Natural killer cell (primary cell): ENCODE results near the gene ISCA1. TPM values are rescaled to one million over a fixed set of nuclear protein-coding genes. Genes with fewer than 3 reads are reported as not detected.
"Not testable (repeated sequence)": the region's sequence is repeated elsewhere in the genome, so short reads cannot be mapped to it uniquely, and the experiment has no call there.

Experiments
- ATAC-seq, 3 donors: fragments of 150-1000 bp in 2 of 3; fragments of 200-7000 bp in 1 of 3; cut with Tn5 transposase; 1 replicate in 1 of 3; 2 replicates in 2 of 3; pipeline ENCODE4 v1.10.0; 2021; ENCODE audit warnings: mild to moderate bottlenecking in 2 of 3, moderate library complexity in 2 of 3
- DNase-seq, 2 donors: peaks; one replicate each; pipeline versions ENCODE4 v3.0.0 to v3.0.0-alpha.2; 2013 to 2021; ENCODE audit warnings: mixed read lengths in 1 of 2
- H3K27ac ChIP-seq: one replicate; pipeline ENCODE4 v1.5.1; 2013; ENCODE audit warnings: mild to moderate bottlenecking, low read length
- H3K27me3 ChIP-seq: one replicate; pipeline ENCODE4 v1.6.1; 2013; ENCODE audit warnings: low read length; ENCODE audit not compliant: control insufficient read depth, insufficient read depth
- H3K36me3 ChIP-seq: one replicate; pipeline ENCODE4 v1.6.1; 2013; ENCODE audit warnings: low read length; ENCODE audit not compliant: control insufficient read depth, insufficient read depth
- H3K4me1 ChIP-seq: one replicate; pipeline ENCODE4 v1.6.1; 2013; ENCODE audit warnings: low read length; ENCODE audit not compliant: control insufficient read depth, insufficient read depth
- H3K4me3 ChIP-seq: one replicate; pipeline ENCODE4 v1.5.1; 2013; ENCODE audit warnings: low read length
- H3K9me3 ChIP-seq: one replicate; pipeline ENCODE4 v1.6.1; 2013; ENCODE audit warnings: low read length; ENCODE audit not compliant: control insufficient read depth, insufficient read depth
- H3K27ac Mint-ChIP-seq, 2 donors: one replicate each; pipeline ENCODE4 v1.8.0; 2022; ENCODE audit warnings: mild to moderate bottlenecking in 2 of 2, mixed read lengths in 2 of 2, moderate library complexity in 1 of 2
- H3K27me3 Mint-ChIP-seq, 2 donors: one replicate each; pipeline ENCODE4 v1.8.0; 2022; ENCODE audit warnings: low read depth in 2 of 2, mixed read lengths in 2 of 2
- H3K36me3 Mint-ChIP-seq: one replicate; pipeline ENCODE4 v1.8.0; 2022; ENCODE audit warnings: mixed read lengths
- H3K4me1 Mint-ChIP-seq, 2 donors: one replicate each; pipeline ENCODE4 v1.8.0; 2022; ENCODE audit warnings: mixed read lengths in 2 of 2
- H3K4me3 Mint-ChIP-seq: one replicate; pipeline ENCODE4 v1.8.0; 2022; ENCODE audit warnings: mild to moderate bottlenecking, moderate library complexity, mixed read lengths
- H3K9me3 Mint-ChIP-seq, 2 donors: one replicate each; pipeline ENCODE4 v1.8.0; 2022; ENCODE audit warnings: mixed read lengths in 2 of 2
- CTCF ChIP-seq: fragments of 200-600 bp; IDR thresholded peaks from one replicate; pipeline ENCODE4 v1.8.0; 2022; ENCODE audit warnings: antibody characterized with exemption
- WGBS: methylation state at CpG from one replicate; pipeline ENCODE4 v1.1.7; 2013; ENCODE audit warnings: missing lambda C conversion rate; ENCODE audit not compliant: insufficient coverage; 5-methylcytosine and 5-hydroxymethylcytosine counted together
- intact Hi-C: fragments of 100-400 bp; cut with micrococcal nuclease; formaldehyde crosslinking; loops from one replicate; pipeline ENCODE4 v1.14.2; 2022
- total RNA-seq, 4 donors: library from RNA; stranded (reverse); fragments of 120-200 nt in 1 of 4; gene quantifications; one replicate each; pipeline versions ENCODE4 v1.2.3 to v1.2.4, GENCODE V29; 2013 to 2022

Gene ISCA1
- total RNA-seq, 3 donors from 2014 or later (not counting 1 experiment from before 2014, with no cell fraction given) = 57.3 to 67.6 (median 63.4) TPM

- Mint-ChIP-seq H3K9me3 (no peaks in the 10 kb centered on the region), H3K27ac (peak overlapping the region; percentile 35 to 65), H3K4me3 (no peak overlapping the region), H3K36me3 (peaks cover 31% of the 10 kb centered on the region), H3K4me1 (peaks cover 0 to 24% of the 10 kb centered on the region in 2 donors), H3K27me3 (no peaks in the 10 kb centered on the region)
- WGBS = 73% methylated on average over 6 of the region's 8 CpGs
- DNase-seq (no peak), ATAC-seq (no peak)
- Histone ChIP-seq H3K27me3 (no peaks in the 10 kb centered on the region), H3K27ac (no peak overlapping the region), H3K4me3 (no peak overlapping the region), H3K9me3 (no peaks in the 10 kb centered on the region), H3K36me3 (peaks cover 97% of the 10 kb centered on the region), H3K4me1 (no peaks in the 10 kb centered on the region)
- intact Hi-C loops = no loop called here
- no peak for TF ChIP-seq CTCF
These were observed 40.8 kb upstream of the ISCA1 start for GRCh38 chr9:86322973-86323644.

GRCh38 chr9:86321373-86321772, 39.0 kb upstream of the ISCA1 start:
- Histone ChIP-seq H3K4me3 (no peak overlapping the region), H3K27ac (no peak overlapping the region), H3K36me3 (peaks cover 97% of the 10 kb centered on the region), H3K4me1 (no peaks in the 10 kb centered on the region), H3K9me3 (no peaks in the 10 kb centered on the region), H3K27me3 (no peaks in the 10 kb centered on the region)
- Mint-ChIP-seq H3K4me1 (peaks cover 0 to 24% of the 10 kb centered on the region in 2 donors), H3K4me3 (no peak overlapping the region), H3K36me3 (peaks cover 31% of the 10 kb centered on the region), H3K9me3 (no peaks in the 10 kb centered on the region), H3K27me3 (no peaks in the 10 kb centered on the region), H3K27ac (no peak overlapping the region)
- DNase-seq (no peak), ATAC-seq (no peak)
- no peak for TF ChIP-seq CTCF
- intact Hi-C loops = no loop called here
- 98% methylated on average over 3 of the region's 5 CpGs for WGBS

GRCh38 chr9:86318187-86318586, 35.8 kb upstream of the ISCA1 start:
- intact Hi-C loops = no loop called here
- H3K36me3 ChIP-seq = peaks cover 97% of the 10 kb centered on the region
- H3K4me3 Mint-ChIP-seq = no peak overlapping the region
- DNase-seq (no peak), ATAC-seq (no peak)
- no peaks in the 10 kb centered on the region for H3K27me3 Mint-ChIP-seq
- no peak overlapping the region for H3K27ac Mint-ChIP-seq
- no peak for TF ChIP-seq CTCF
- no peaks in the 10 kb centered on the region for H3K9me3 Mint-ChIP-seq
- no peak overlapping the region for H3K27ac ChIP-seq
- H3K27me3 ChIP-seq = no peaks in the 10 kb centered on the region
- H3K9me3 ChIP-seq = no peaks in the 10 kb centered on the region
- H3K4me1 Mint-ChIP-seq = peaks cover 15 to 29% of the 10 kb centered on the region in 2 donors
- H3K4me1 ChIP-seq = no peaks in the 10 kb centered on the region
- 97% methylated on average over 3 of the region's 4 CpGs for WGBS
- H3K4me3 ChIP-seq = no peak overlapping the region
- H3K36me3 Mint-ChIP-seq = peaks cover 11% of the 10 kb centered on the region

GRCh38 chr9:86315078-86315477, 32.7 kb upstream of the ISCA1 start:
- no peaks in the 10 kb centered on the region for H3K27me3 Mint-ChIP-seq
- no peak for TF ChIP-seq CTCF
- intact Hi-C loops = no loop called here
- peaks cover 15% of the 10 kb centered on the region for H3K36me3 Mint-ChIP-seq
- Histone ChIP-seq H3K36me3 (peaks cover 82% of the 10 kb centered on the region), H3K27ac (no peak overlapping the region), H3K9me3 (no peaks in the 10 kb centered on the region), H3K4me1 (no peaks in the 10 kb centered on the region), H3K4me3 (no peak overlapping the region), H3K27me3 (no peaks in the 10 kb centered on the region)
- H3K9me3 Mint-ChIP-seq = no peaks in the 10 kb centered on the region
- DNase-seq = no peak
- peaks cover 19 to 26% of the 10 kb centered on the region in 2 donors for H3K4me1 Mint-ChIP-seq
- no peak overlapping the region for H3K4me3 Mint-ChIP-seq
- no CpG with 5 or more reads among the region's 2 CpGs for WGBS
- peak overlapping the region; percentile 0 to 9 for H3K27ac Mint-ChIP-seq
- ATAC-seq = no peak

GRCh38 chr9:86312959-86313358, 30.6 kb upstream of the ISCA1 start:
- H3K27me3 ChIP-seq, H3K9me3 ChIP-seq, H3K4me1 ChIP-seq, H3K4me3 Mint-ChIP-seq, H3K27me3 Mint-ChIP-seq, H3K36me3 Mint-ChIP-seq, H3K27ac ChIP-seq, DNase-seq, H3K4me3 ChIP-seq, intact Hi-C loops, ATAC-seq, H3K9me3 Mint-ChIP-seq: not testable (repeated sequence)
- Mint-ChIP-seq H3K27ac (peak overlapping the region in 1 of 2 donors; percentile 9), H3K4me1 (peaks cover 19 to 24% of the 10 kb centered on the region in 2 donors)
- WGBS = no CpG with 5 or more reads among the region's 2 CpGs
- peaks cover 82% of the 10 kb centered on the region for H3K36me3 ChIP-seq
